Activated CD8-positive, alpha-beta memory T cell treated with anti-CD3 and anti-CD28 coated beads, Interleukin-2, amount 50 U/mL, for 1 hour (primary cell): Measurements from ENCODE around the gene PCCA.

Source experiments
- DNase-seq: peaks from one replicate; pipeline ENCODE4 v3.0.0-alpha.2; 2020; ENCODE audit errors: extremely low read depth

PCCA gene

DNA sequence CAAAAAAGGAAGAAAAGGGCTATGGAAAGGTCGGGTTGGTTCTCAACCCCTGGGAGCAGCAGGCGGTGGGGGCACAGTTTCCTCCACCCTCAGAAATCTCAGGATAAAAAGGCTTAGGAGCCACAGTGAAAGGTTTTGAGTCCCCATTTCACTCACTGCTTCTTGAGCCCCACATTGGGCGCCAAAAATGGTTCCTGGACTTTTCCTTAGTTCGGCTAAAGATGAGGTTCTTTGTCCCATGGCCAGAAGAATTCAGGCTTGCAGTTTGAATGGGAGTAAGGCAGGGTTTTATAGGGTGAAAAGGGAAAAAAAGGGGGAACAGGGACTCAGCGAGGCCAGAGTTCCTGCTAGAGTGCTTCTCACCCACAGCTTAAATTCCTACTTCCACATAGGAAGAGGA is 320.2 kb downstream of the PCCA start:
- DNase-seq, result no peak

DNA sequence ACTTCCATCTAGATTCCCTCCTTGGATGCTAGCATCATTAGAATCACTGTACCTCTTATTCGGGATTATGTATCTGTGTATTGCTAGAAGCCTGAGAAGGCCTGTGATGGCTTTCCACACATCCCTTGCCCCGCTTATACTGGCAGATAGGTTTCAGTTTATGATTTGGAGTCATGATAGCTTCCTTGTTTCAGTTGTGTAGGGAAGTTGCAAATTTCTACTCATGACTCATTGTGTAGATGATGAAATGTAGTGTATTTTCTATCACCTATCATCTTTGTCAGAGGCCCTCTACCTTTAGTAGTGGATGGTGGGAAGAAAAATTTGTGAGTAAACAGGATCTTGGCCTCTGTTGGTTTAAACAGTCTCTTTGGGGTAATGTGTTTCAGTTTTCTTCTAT is 334.5 kb downstream of the PCCA start:
- no peak for DNase-seq

DNA sequence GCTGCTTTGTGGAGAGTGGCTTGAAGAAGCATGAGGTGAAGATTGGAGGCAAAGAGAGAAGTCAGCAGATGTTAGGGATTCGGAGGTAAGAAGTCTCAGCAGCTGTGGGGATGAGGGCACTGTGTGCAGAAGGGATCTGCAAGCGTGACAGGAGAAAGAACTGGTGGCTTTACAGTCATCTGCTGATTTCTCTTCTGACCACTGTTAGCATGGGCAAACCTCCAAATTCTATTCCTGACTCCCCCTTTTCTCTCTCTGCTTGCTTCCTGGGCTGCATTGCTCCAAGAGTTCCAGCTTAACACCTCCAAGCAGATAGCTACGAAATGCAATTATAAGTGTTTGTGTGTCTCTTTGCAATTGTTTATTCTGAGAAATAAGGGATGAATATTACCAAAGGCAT is 340.1 kb downstream of the PCCA start:
- no peak for DNase-seq

DNA sequence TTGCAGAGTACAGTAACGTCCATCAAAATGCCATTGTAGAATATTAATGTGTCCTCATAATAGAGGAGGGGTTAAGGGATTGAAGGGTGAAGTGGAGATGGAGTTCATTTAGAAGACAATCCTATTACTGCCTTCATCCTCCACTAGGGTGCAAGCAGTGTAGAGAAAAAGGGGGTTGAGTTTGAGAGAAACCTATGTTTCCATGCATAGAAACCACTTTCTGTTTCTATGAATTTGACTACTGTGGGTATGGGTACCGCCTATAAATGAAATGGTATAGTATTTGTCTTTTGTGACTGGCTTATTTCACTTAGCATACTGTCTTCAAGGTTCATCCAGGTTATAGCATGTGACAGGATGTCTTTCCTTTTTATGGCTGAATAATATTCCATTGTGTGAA is 343.7 kb downstream of the PCCA start:
- no peak for DNase-seq

DNA sequence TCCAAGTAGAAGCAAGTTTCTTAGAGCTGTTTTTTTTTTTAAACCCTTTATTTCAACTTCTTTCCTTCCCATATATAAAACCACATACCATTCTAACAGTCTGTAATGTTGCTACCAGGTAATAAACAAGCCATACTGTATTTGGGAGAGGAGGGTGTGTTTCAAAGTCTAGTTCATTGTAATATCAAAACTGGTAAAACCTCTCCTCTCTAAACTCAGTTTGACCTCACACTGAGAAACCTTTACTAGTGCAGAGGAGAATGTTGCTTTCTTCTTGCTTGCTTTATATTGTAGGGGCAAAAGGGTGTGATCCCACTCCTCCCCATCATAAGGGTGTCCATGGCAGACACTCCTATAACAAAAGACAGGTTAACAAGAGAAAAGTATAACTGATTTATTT is 344.6 kb downstream of the PCCA start:
- DNase-seq, result no peak

DNA sequence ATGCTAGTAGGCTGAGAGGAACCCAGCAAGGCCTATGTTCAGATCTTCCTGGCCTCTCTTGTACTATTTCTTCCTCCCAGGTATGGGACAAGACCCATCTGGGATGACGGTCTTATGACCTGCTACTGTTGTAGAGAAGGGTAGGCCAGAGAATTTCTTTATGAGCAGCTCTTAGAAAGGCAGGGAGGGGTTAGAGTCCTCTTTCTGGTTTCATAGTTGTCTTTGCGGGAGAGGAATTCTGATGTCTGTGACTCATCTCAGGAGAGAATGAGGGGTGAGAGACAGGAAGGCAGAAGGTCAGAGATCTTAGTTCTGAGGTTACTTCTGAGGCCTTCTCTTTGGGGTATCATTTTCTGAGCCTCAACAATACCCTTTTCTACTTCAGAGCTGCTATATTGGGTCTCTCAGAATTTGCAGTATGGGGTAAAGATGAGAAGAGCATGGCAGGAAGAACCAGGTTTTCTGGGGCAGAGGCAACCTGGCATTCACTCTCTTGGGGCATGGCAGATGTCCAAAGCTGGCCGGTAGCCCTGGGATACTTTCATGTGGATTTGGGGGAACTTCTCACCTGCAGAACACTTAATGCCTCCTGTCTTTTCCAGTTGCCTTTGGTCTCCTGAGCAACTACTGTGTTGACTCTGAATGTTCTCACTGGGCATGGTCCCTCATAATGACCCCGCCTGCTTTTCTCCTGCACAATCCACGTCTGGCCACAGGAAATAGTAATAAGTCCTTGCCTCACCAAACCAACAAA is 345.3 kb downstream of the PCCA start:
- no peak for DNase-seq

DNA sequence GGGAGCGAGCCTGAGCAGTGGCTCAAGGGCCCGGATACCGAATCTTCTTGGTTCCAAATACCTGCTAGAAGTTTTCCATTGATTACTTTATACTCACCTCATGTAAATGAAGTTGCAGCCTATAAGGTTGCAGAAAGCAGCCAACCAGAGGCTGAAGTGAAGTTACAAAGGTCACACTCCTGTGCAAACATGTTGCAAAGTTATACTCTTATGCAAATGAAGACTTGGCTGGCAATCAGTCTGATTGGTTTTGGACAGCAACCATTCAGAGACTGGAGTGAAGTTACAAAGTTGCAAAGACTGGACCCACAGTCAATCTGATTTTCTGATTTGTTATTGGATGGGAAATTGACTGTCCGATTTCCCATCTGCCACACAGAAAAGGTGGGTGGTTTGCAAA is 347.2 kb downstream of the PCCA start:
- DNase-seq, result no peak

DNA sequence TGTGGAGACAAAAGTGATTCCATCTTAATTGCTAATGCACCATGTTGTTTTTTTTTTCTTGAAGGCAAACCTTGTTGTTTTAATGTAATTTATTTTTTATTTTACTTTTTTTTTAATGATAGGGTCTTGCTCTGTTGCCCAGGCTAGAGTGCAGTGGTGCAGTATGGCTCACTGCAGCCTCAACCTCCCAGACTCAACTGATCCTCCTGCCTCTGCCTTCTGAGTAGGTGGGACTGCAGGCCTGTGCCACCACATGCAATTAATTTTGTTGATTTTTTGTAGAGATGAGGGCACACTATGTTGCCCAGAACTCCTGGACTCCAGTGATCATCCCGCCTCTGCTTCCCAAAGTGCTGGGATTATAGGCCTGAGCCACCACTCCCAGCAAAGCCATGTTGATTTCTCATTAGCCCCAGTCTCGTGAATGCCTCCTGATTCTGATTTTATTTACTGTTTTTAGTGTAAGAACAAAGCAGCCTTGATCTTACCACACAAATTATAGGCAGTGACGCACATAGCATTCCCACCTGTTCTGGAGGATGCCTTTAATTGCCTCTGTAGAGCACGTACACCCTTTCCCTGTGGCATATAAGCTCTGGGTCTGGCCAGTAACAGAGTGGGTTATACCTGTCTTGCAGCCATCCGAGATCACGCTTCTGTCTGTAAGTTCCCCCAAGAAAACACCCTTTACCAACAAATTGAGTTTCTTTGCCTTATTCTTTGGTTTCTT is 349.3 kb downstream of the PCCA start:
- DNase-seq, result no peak

DNA sequence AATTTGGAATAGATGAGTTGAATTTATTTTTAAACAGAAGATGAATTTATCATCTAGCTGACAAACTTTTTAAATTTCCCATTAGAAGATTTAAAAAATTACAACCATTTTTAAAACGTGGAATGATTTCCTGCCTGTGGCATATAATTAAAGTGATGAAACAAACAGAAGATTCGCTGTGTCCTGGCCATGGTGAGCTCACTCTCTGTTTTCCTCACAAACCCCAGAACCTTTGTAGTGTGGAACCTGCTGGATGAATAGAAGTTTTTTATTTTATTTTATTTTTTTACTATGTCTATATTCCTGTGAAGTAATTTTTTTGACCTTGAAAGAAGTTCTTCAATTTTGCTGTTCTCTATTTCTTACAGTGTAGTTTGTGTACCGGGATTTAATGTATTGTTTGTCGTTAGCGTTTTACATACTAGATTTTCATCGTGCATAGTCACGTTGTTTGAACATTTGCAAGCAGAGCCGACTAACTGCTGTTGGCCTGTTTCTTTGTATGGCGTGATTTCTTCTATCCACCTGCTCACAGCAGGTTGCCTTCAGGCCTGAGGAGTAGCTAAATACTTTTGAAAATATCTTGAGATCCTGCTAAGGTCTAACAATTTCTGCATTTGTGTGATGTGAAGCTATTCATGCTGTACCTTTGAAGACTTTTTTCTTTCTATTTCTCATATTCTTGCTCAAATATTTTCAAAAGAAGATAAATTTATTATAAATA is 350.5 kb downstream of the PCCA start:
- DNase-seq, result no peak

DNA sequence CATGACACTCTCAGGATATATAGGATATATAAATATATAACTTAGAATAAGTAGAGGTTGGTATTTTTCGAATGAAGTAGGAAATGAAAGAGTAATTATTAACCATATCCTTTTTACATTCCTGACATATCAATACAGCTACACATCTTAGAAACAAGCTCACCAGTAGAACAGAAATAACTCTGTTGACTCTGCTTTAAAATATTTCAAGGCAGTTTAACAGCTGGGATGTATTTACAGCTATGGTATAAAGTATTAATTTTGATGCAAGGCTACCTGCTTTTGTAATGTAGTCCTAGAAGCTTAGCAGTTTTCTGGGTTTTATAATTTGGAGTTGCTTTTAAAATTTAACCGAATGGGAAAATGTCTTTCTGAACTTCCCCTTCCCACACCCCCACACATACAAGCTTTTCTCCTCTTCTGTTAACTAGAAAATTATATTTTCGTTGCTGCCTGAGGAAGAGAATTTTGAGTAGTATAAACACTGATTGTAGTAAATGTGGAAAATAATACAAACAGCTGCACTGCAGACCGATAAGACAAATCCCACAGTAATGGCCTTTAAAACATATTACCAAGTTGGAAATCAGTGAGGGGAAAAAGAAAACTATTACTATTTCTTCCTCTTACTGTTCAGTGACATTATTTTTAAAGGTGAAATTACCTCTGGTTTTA is 352.0 kb downstream of the PCCA start:
- no peak for DNase-seq

DNA sequence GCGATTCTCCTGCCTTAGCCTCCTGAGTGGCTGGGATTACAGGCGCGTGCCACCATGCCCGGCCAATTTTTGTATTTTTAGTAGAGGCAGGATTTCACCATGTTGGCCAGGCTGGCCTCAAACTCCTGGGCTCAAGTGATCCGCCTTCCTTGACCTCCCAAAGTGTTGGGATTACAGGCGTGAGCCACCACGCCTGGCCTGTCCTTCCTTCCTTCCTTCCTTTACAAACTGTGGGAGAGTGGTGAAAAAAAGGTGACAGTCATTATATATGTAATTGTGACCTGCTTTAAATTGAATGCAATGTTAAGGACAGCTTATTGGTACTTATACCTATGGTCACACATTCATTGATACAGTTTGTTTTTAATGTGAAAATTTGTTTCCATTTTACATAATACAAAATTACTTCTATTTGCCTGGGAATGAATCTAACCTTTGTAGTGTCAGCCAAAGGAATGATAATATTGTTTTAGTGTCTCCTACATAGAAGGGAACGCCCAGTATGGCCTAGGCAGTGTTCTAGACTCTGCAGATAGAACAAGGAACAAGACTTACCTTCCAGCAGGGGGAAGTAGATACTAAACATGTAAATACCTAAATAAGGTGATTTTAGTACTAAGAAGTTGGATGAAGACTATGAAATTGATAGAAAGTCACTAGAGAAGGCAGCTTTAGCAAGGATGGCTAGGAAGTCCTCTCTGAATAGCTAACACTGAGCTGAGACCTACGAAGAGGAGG is 353.4 kb downstream of the PCCA start:
- no peak for DNase-seq

DNA sequence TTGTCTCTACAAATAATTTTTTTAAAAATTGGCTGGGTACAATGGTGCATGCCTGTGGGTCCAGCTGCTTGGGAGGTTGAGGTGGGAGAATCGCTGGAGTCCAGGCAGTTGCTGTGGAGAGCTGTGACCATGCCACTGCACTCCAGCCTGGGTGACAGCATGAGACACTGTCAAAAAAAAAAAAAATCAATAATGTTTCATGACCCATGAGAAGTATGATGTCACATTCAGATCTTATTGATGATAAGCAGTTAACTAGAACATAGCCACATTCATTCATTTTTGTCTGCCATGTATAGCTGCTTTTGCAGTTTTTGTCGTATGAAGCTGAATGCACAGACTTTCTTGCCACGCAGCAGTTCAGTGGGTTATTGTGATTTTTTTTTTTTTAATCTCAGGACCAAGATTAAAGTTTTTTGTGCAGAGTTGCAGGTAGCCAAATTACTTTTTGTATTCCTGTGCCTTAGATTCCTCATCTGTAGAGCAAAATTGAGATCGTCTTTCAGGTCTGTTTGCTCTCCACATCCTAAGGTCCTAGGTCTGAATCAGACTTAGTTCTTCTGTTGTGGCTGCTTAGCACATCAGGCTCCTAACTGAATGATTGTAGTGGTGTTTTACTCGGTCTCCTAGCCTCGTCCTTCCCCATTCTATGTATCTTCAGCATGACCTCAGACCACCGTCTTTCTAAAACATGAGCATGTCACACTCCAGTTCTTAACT is 354.5 kb downstream of the PCCA start:
- no peak for DNase-seq

DNA sequence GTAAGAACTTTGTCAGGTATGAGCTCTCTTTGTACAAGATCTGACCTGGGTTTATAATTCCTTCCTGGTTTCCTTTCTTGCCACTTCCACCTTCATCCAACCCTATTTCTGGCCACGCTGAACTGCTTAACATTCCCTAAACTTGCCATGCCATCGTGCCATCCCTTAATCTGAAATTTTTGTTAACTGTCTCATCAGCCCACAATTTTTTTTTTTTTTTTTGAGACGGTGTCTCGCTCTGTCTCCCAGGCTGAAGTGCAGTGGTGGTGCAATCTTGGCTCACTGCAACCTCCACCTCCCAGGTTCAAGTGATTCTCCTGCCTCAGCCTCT is 355.1 kb downstream of the PCCA start:
- no peak for DNase-seq

DNA sequence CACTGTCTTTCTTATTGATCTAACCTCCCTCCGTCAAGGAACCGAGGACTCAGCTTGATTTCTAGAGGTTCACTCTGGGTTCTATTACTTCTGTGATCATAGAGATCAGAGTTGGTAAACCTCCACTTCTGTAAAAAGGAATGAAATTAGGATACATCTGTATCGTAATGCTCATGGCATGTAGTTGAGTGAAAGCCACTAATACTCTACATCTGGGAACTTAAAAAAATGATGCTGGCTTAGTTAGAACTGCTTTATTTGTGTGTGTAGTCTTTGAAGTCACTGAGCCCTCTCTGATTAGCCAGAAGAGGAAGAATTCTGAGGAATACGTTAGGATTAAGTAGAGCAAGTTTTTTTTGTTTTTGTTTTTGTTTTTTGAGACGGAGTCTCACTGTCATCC is 358.9 kb downstream of the PCCA start:
- DNase-seq, result no peak

DNA sequence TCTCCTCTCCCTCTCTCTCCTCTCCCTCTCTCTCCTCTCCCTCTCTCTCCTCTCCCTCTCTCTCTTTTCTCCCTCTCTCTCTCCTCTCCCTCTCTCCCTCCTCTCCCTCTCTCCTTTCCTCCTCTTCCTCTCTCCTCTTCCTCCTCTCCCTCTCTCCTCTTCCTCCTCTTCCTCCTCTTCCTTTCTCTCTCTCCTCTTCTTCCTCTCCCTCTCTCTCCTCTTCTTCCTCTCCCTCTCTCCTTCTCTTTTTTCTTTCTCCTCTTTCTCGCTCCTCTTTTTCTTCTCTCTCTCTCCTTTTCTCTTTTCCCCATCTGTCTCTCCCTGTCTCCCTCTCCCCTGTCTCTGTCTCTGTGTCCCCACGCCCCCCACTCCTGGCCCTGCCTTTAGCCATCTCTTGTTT is 363.0 kb downstream of the PCCA start:
- DNase-seq, result no peak

DNA sequence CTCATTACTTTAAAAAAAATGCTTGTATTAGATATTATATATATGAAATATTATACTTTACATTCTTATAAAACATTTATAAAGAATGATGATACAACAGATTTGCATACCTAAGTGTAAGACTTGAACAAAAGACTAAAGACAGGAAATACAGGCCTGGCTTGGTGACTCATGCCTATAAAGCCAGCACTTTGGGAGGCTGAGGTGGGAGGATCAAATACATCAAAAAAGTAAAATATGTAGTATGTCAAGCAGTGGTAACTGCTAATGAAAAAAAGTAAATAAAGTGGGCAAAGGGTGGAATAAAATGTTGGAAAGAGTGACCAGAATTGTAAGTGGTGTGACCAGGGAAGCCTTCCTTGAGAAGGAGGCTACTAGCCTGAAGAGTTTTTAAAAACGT is 366.0 kb downstream of the PCCA start:
- no peak for DNase-seq

DNA sequence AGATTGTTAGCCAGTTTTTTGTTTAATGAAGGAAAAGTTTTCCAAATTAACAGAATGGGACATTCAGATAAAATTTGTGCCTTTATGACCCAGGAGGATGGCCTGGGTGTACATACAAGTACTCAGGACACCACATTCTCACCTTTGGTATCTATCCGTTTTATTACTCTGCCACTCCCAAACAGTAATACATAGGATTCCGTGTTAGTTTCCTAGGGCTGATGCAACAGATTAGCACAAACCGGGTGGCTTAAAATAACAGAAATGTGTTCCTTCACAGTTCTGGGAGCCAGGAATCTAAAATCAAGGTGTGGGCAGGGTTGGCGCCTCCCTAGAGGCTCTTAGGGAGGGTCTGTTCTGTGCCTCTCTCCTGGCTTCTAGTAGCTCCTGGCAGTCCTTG is 369.8 kb downstream of the PCCA start:
- DNase-seq, result no peak

DNA sequence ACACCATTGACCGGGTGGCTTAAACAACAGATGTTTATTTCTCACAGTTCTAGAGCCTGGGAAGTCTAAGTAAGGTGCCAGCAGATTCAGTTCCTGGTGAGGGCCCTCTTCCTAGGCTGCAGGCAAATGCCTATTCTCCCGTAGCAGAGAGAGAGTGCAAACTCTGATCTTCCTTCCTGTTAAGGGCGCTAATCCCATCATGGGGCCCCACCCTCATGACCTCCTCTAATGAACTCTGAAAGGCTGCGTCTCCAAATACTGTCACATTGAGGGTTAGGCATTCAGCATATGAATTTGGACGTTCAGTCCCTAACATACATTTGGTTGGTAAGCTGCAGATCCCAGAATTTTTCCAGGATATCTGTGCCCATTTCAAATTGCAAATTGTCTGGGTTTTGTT is 370.9 kb downstream of the PCCA start:
- DNase-seq, result no peak

DNA sequence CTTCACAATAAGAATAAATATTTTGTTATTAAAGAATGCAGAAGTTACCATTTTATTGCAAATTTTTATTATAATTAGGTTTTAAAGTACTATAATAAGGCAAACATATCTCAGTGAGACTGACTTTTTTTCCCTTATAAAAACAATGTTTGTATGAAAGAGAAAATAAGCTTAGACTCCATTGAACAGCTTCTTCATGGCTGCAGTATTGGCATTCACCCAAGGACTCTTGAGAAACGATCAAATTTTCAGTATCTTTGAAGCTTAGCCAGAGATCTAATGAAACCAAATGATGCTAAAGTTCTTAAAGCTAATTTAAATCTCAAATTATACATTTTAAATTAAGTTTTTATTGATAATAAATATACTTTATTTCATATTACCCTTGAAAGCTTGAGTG is 371.4 kb downstream of the PCCA start:
- no peak for DNase-seq

DNA sequence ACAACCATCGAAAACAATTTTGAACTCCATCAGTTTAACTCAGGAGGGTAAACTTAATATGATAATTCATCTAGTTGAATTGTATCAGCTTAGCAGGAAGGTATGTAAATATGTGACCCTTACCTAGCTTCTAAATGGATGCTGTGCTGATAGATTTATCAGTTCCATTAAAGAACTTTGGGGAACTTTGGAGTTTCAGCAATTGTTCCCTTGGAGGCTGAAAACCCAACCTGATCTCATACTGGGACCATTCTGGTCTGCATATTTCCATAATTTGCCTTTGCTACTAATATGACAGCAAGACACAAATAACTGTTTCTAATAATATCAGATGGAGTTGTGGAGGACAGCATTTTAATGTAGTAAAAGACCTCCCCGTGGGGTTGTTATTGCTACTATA is 371.9 kb downstream of the PCCA start:
- DNase-seq, result no peak

DNA sequence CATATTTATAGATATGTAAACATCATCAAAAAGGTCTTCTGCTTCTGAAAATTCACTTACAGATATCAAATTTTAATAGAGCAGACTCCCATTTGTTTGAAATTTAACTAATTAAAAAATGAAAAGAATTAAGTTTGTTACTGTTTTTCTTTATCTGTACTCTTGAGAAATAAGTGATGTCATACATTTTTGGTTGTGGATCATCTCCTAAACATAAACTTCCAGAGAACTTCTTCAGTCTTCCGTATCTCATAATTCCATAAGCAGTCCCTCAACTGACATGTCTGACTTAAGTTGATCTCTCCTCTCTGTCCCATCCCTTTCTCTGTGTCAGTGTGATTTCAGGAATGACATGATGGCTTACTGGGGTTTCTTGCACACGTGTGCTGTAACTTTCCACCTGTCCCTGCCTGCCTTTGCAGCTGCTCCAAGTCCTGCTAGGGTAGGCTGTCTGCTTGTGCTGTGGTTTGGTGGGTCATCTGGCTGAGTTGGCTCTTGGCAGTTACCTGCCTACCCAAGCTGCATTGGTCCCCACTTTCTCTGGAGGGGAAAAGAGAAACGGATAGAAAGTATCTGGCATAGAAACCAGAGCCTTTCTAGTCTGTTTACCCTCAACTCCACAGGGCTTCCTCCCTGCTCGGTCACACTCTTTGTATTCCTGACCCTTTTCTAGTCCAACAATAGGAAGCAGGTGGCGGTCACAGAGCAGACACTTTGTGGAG is 372.6 kb downstream of the PCCA start:
- no peak for DNase-seq
